GM19025 (cell line): Measurements from ENCODE around the gene ANKHD1.

Experiments
- ATAC-seq: cut with Tn5 transposase; IDR thresholded peaks from one replicate; pipeline ENCODE4 v1.9.1; 2021; ENCODE audit warnings: mild to moderate bottlenecking, low read depth, moderate library complexity; ENCODE audit not compliant: unreplicated experiment

The ANKHD1 gene

DNA sequence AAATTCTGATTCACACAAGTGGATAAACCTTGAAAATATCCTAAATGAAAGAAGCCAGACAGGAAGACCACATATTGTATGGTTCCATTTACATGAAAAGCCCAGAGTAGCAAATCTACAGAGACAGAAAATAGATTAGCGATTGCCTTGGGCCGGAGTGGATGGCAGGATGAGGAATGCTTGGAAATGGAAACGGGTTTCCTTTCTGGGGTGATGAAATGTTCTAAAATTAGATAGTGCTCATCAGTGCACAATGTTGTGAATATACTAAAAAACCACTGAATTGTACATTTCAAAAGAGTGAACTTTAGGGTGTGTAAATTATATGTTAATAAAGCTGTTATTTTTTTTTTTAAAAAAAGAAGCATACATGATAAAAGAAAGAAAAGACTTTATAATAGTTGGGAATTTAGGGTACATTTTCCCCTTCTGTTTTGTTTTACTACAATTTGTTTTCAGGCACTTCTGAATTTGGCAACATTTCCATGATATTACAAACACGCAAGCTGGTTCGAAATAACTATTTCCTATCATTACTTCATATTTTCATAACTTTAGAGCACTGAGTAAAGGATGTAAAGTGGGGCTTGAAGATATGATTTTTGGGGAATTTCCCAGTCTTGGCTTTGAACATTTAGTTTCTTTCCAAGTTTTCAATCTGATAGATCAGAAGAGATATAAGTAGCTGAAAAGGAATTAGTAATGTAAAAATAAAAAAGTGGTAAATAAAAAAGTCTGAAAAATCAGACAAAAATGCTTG is 186.9 kb downstream of the ANKHD1 start:
- no peak for ATAC-seq
